Epidermal melanocyte (primary cell): Measurements from ENCODE around the gene DLGAP1.

ENCODE experiments used
- DNase-seq: peaks from one replicate; pipeline ENCODE4 v3.0.0; 2011; ENCODE audit warnings: low spot score; ENCODE audit not compliant: insufficient read length

The DLGAP1 gene

GRCh38 chr18:4242431-4243161 is 212.5 kb downstream of the DLGAP1 start:
- DNase-seq = no peak

GRCh38 chr18:4241090-4241617 is 214.0 kb downstream of the DLGAP1 start:
- no peak for DNase-seq

- no peak for DNase-seq
Measured at GRCh38 chr18:4238966-4239365, 216.1 kb downstream of the DLGAP1 start.

- no peak for DNase-seq
Measured at GRCh38 chr18:4237664-4238041, 217.5 kb downstream of the DLGAP1 start.

- DNase-seq = no peak
Measured at GRCh38 chr18:4236940-4237663, 218.0 kb downstream of the DLGAP1 start.

- no peak for DNase-seq
Measured at GRCh38 chr18:4233468-4233867, 221.6 kb downstream of the DLGAP1 start.

GRCh38 chr18:4232656-4233055 is 222.5 kb downstream of the DLGAP1 start:
- DNase-seq = no peak

- no peak for DNase-seq
Measured at GRCh38 chr18:4231260-4231659, 223.8 kb downstream of the DLGAP1 start.

- no peak for DNase-seq
Measured at GRCh38 chr18:4230450-4231168, 224.5 kb downstream of the DLGAP1 start.

GRCh38 chr18:4224031-4224704 is 230.9 kb downstream of the DLGAP1 start:
- no peak for DNase-seq

GRCh38 chr18:4211111-4211837 is 243.8 kb downstream of the DLGAP1 start:
- no peak for DNase-seq

- no peak for DNase-seq
Measured at GRCh38 chr18:4208366-4208765, 246.7 kb downstream of the DLGAP1 start.

- no peak for DNase-seq
Measured at GRCh38 chr18:4207383-4207985, 247.6 kb downstream of the DLGAP1 start.

- DNase-seq = no peak
Measured at GRCh38 chr18:4204438-4204720, 250.7 kb downstream of the DLGAP1 start.

- no peak for DNase-seq
Measured at GRCh38 chr18:4203568-4204437, 251.3 kb downstream of the DLGAP1 start.

- DNase-seq = no peak
Measured at GRCh38 chr18:4200399-4200798, 254.7 kb downstream of the DLGAP1 start.

- no peak for DNase-seq
Measured at GRCh38 chr18:4198956-4199355, 256.2 kb downstream of the DLGAP1 start.

- DNase-seq = no peak
Measured at GRCh38 chr18:4196351-4196750, 258.8 kb downstream of the DLGAP1 start.

- DNase-seq = no peak
Measured at GRCh38 chr18:4193086-4193485, 262.0 kb downstream of the DLGAP1 start.
